Kidney epithelial cell (primary cell): ENCODE results near the gene CEP112. TPM values are rescaled to one million over a fixed set of nuclear protein-coding genes. Genes with fewer than 3 reads are reported as not detected.

Source experiments
- DNase-seq: peaks from one replicate; pipeline ENCODE4 v3.0.0-alpha.2; 2010; ENCODE audit warnings: low read depth
- H3K27me3 ChIP-seq: 2 replicates; pipeline ENCODE4 v1.6.0; 2011; ENCODE audit warnings: low read length; ENCODE audit not compliant: control insufficient read depth, insufficient read depth
- H3K36me3 ChIP-seq: 2 replicates; pipeline ENCODE4 v1.5.1; 2011; ENCODE audit warnings: low read length; ENCODE audit not compliant: control insufficient read depth, insufficient read depth
- H3K4me3 ChIP-seq: 2 replicates; pipeline ENCODE4 v1.5.1; 2011; ENCODE audit warnings: low read depth, mild to moderate bottlenecking, control low read depth, low read length
- CTCF ChIP-seq: IDR thresholded peaks from 2 replicates; pipeline ENCODE4 v1.5.1; 2011; ENCODE audit warnings: mild to moderate bottlenecking, moderate library complexity, low read length, control low read depth, inconsistent platforms; ENCODE audit not compliant: insufficient read depth, poor library complexity, severe bottlenecking
- total RNA-seq: library from RNA; depleted of rRNA; stranded (reverse); fragments of >200 nt; gene quantifications from 2 replicates; pipeline ENCODE4 v1.2.3, GENCODE V29; 2015

The CEP112 gene
- total RNA-seq, 1 donor from 2014 or later: 6.5 TPM

- H3K27me3 ChIP-seq: no peaks in the 10 kb centered on the region
- H3K36me3 ChIP-seq: no peaks in the 10 kb centered on the region
- DNase-seq: no peak
- H3K4me3 ChIP-seq: no peak overlapping the region
- no peak for TF ChIP-seq CTCF
Measured at GRCh38 chr17:65589321-65589720, 602.6 kb downstream of the CEP112 start.

GRCh38 chr17:65588181-65588808, 603.6 kb downstream of the CEP112 start:
- Histone ChIP-seq H3K27me3 (no peaks in the 10 kb centered on the region), H3K4me3 (no peak overlapping the region), H3K36me3 (no peaks in the 10 kb centered on the region)
- DNase-seq: no peak
- TF ChIP-seq CTCF: no peak

- Histone ChIP-seq H3K36me3 (no peaks in the 10 kb centered on the region), H3K4me3 (no peak overlapping the region), H3K27me3 (no peaks in the 10 kb centered on the region)
- no peak for TF ChIP-seq CTCF
- DNase-seq: no peak
Measured at GRCh38 chr17:65587534-65588180, 604.3 kb downstream of the CEP112 start.

- H3K4me3 ChIP-seq: no peak overlapping the region
- H3K27me3 ChIP-seq: no peaks in the 10 kb centered on the region
- no peak for TF ChIP-seq CTCF
- no peak for DNase-seq
- no peaks in the 10 kb centered on the region for H3K36me3 ChIP-seq
Measured at GRCh38 chr17:65586899-65587298, 605.0 kb downstream of the CEP112 start.

Other genes with a start within 250 kb of the CEP112 start
- not detected in 2 replicates for gene APOH, start 37.3 kb upstream of the CEP112 start, total RNA-seq
- gene PRKCA, start 110.5 kb upstream of the CEP112 start, total RNA-seq: 5.7 and 6.0 TPM in 2 replicates